HEK293T (cell line): ENCODE results near the gene CDCA8.

Source experiments
- CTCF ChIA-PET: fragments of 350-600 bp; formaldehyde crosslinking; extraction: SDS; loops from one replicate; lab custom pipeline; 2021; ENCODE audit warnings: antibody characterized with exemption, inconsistent platforms; lab: Yijun Ruan, JAX
- POLR2A ChIA-PET: fragments of 350-600 bp; formaldehyde crosslinking; extraction: SDS; loops from one replicate; lab custom pipeline; 2020; ENCODE audit warnings: antibody characterized with exemption, inconsistent platforms; lab: Yijun Ruan, JAX
- DNase-seq: peaks from one replicate; pipeline ENCODE4 v3.0.0; 2012; ENCODE audit warnings: mixed read lengths; ENCODE audit errors: extremely low spot score
- ARNT ChIP-seq: fragments of 450-650 bp; IDR thresholded peaks from 2 replicates; pipeline ENCODE4 v1.6.1; 2017; ENCODE audit warnings: mild to moderate bottlenecking
- BHLHE40 ChIP-seq: fragments of 450-650 bp; IDR thresholded peaks from 2 replicates; pipeline ENCODE4 v1.6.1; 2016; ENCODE audit warnings: mild to moderate bottlenecking, moderate library complexity, borderline replicate concordance
- CTBP1 ChIP-seq: fragments of 450-650 bp; IDR thresholded peaks from 2 replicates; pipeline ENCODE4 v1.6.1; 2016; ENCODE audit warnings: borderline replicate concordance
- ELF4 ChIP-seq: fragments of 450-650 bp; IDR thresholded peaks from 2 replicates; pipeline ENCODE4 v1.6.1; 2017; ENCODE audit warnings: antibody characterized with exemption
- FOXA1 ChIP-seq: fragments of 450-650 bp; IDR thresholded peaks from 2 replicates; pipeline ENCODE4 v1.6.1; 2016; ENCODE audit warnings: mild to moderate bottlenecking
- FOXK2 ChIP-seq: fragments of 450-650 bp; IDR thresholded peaks from 2 replicates; pipeline ENCODE4 v1.6.1; 2016; ENCODE audit warnings: mild to moderate bottlenecking
- FOXM1 ChIP-seq: fragments of 450-650 bp; IDR thresholded peaks from 2 replicates; pipeline ENCODE4 v1.6.1; 2017; ENCODE audit warnings: mild to moderate bottlenecking, borderline replicate concordance
- HDGF ChIP-seq: fragments of 450-650 bp; IDR thresholded peaks from 2 replicates; pipeline ENCODE4 v1.6.1; 2017; ENCODE audit warnings: antibody characterized with exemption, borderline replicate concordance
- L3MBTL2 ChIP-seq: fragments of 450-650 bp; conservative IDR thresholded peaks from 2 replicates; pipeline ENCODE4 v1.6.1; 2016; ENCODE audit warnings: mild to moderate bottlenecking
- LEF1 ChIP-seq: fragments of 450-650 bp; IDR thresholded peaks from 2 replicates; pipeline ENCODE4 v1.6.1; 2017; ENCODE audit warnings: mild to moderate bottlenecking, borderline replicate concordance
- NFRKB ChIP-seq: fragments of 450-650 bp; IDR thresholded peaks from 2 replicates; pipeline ENCODE4 v1.6.1; 2016; ENCODE audit warnings: mild to moderate bottlenecking, moderate library complexity
- SP1 ChIP-seq: fragments of 450-650 bp; IDR thresholded peaks from 2 replicates; pipeline ENCODE4 v1.6.1; 2017
- SUZ12 ChIP-seq: fragments of 450-650 bp; IDR thresholded peaks from 2 replicates; pipeline ENCODE4 v1.6.1; 2016; ENCODE audit warnings: mild to moderate bottlenecking
- TARDBP ChIP-seq: fragments of 450-650 bp; IDR thresholded peaks from 2 replicates; pipeline ENCODE4 v1.6.1; 2016
- ZNF384 ChIP-seq: fragments of 450-650 bp; IDR thresholded peaks from 2 replicates; pipeline ENCODE4 v1.6.1; 2016
- TF ChIP-seq, protein P1 (sequence below): fragments of 450-650 bp; IDR thresholded peaks from 2 replicates; pipeline ENCODE4 v1.6.1; 2016

CDCA8 gene

DNA sequence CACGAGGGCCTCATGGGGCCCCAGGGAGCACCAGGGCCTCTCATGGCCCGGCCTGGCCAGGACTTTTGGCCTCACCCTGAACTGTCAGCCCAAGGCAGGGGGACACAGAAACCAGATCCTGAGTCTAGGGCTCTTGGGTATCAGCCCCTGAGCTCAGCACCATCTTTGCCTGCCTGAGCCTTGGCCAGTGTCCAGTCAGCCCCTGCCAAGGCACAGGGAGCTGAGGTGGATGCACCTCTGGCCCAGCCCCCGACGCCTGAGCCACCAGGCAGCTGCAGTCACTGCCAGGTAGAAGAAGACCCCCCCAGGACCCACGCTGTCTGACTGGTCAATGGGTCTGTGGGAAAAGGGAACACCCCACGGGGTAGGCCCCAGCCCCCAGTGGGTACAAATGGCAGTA, 25.3 kb downstream of the CDCA8 start:
- TF ChIP-seq, protein P1, sequence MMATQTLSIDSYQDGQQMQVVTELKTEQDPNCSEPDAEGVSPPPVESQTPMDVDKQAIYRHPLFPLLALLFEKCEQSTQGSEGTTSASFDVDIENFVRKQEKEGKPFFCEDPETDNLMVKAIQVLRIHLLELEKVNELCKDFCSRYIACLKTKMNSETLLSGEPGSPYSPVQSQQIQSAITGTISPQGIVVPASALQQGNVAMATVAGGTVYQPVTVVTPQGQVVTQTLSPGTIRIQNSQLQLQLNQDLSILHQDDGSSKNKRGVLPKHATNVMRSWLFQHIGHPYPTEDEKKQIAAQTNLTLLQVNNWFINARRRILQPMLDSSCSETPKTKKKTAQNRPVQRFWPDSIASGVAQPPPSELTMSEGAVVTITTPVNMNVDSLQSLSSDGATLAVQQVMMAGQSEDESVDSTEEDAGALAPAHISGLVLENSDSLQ, result no peak
- ChIA-PET POLR2A (no interaction called here), CTCF (no interaction called here)
- no peak for DNase-seq

DNA sequence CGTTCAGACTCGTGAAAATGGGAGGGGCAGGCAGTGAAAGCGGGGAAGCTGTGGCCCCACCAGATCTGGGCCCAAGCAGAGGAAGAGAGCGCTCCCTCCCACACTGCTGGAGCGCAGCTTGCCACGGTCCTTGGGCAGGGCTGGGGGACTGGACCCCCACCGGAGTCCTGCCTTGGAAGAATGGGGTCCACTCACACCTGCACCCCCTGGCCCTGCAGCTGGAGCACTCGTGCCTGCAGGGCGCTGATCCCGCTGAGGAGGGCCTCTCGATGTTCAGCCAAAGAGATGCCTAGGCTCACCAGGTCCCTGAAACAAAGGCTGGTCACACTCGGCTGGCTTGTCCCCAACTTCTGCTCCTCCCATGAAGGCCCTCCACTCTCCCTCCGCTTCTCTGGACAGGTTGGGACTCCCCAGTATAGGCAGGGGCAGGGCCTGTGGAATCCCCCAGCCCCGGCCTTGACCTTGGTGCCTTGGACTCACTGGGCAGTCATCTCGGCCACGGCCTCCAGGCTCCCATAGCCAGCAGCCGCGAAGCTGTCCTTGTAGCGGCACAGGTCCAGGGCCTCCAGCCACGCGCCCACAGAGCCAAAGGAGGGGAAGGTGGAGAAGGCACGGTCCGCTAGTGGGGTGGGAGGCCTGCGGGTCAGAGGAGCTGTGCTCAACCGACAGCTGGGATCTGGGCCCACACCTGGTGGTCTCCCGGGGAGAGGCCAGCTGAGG, 26.0 kb downstream of the CDCA8 start:
- CTCF ChIA-PET, result no interaction called here
- POLR2A ChIA-PET, result interaction anchor here (0.5 kb wide), 1 partner anchor 170 kb away, joined by 3 read pairs; no protein-coding TSS in a partner anchor

DNA sequence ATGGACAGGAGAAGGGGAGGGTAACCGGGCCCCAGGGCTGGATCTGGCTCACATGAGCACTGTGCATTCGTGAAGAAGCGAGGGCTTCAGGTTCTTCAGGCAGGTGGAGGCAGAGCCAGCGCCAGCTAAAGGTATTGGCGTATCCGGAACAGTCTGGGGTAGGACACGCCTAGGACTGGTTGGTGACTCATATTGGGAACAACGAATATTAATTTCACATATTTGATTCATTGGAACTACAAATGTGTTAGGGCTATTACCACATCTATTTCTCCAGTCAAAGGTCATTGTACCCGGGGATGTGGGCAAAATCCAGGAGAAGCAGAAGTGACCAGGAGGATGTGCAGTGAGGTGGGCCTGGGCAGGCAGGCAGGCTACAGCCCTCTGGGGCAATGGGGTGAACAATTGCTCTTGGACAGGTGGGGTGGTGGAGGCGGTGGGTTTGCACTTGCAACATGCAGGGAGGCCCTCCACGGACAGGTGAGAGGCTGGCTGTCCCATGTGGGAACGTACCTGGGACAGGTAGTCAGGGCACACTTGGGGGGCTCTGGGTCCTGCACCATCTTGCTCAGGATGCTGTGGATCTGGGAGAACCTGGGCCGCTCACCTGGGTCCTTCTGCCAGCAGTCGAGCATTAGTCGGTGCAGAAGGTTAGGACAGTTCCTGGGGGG, 26.7 kb downstream of the CDCA8 start:
- CTCF ChIA-PET, result no interaction called here
- POLR2A ChIA-PET, result no interaction called here
- no peak for DNase-seq
- no peak for TF ChIP-seq FOXK2
- TF ChIP-seq CTBP1, result no peak
- no peak for TF ChIP-seq FOXM1
- TF ChIP-seq ELF4, result no peak
- no peak for TF ChIP-seq HDGF
- no peak for TF ChIP-seq NFRKB

More for the DNA sequence above, 26.0 kb downstream of the CDCA8 start:
- TF ChIP-seq FOXM1 (no peak), ELF4 (no peak), L3MBTL2 (no peak), LEF1 (no peak), NFRKB (no peak), BHLHE40 (no peak), CTBP1 (no peak), ARNT (no peak), SP1 (no peak), SUZ12 (no peak), ZNF384 (no peak), FOXA1 (no peak), TARDBP (no peak), HDGF (no peak), FOXK2 (no peak)
- TF ChIP-seq, protein P1, result no peak
- no peak for DNase-seq

DNA sequence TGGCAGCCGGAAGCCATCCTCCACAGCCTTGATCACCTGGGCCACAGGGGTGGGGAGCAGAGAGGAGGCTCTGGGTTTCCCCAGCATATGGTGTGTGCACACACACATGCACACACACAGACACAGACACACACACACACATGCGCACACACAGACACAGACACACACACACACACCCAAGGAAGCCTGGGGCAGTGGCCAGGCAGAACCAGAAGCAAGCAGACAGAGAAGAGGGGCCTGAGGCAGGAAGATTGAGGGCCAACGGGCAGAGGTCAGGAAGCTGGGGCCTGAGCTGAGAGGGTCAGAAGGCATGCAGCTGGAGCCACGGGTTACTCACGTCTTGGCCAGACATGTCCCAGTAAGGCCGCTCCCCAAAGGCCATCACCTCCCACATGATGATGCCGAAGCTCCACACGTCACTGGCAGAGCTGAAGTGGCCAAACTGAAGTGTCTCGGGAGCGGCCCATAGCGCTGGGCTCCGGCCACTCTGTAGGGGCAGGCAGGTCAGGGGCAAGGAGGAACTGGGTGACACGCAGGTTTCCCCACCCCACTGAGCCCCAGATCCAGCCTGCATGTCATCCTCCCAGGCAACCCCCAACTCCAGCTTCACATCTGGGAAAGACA, 27.4 kb downstream of the CDCA8 start:
- POLR2A ChIA-PET, result interaction anchor here (0.6 kb wide), 1 partner anchor 29 kb away, joined by 3 read pairs; a partner anchor contains a TSS

DNA sequence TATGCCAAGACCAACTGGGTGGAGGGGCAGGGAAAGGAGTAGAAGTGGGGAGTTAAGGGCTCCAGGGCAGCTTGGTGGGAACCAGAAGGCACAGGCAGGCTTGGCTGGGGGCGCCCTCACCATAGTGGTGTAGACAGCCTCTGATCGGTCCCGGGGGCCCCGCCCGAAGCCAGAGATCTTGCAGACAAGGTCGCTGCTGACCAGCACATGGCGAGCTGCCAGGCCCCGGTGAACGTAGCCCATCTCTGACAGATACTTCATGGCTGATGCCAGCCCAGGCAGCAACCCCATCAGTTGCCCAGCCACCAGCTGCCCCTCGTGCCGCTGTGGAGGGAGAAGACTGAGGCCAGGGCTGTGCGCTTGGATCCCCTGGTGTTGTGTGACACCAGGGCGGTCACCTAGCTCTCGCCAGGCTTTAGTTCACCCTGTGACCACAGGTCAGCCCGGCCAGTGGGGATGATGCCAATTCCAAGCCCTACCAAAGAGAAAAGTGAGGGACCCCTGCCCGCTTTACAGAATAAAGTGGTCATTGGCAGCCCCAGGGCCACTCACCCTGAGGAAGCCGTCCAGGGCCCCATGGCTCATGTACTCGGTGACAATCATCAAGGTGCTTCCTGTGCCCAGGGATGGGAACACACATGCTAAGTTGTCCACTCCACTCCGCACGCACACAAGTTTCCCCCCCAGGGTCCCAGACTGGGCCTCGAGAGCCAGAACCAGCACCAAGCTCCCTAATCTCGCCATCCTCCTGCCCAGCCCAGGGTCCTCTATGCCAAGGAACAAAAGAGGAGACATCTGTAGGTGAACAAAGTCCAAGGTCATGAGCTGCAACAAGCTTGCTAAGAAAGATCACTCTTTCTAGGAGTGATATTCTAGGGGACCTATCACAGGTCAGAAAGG, 28.2 kb downstream of the CDCA8 start:
- ChIA-PET CTCF (no interaction called here), POLR2A (interaction anchor here (0.6 kb wide), 1 partner anchor 30 kb away, joined by 3 read pairs; a partner anchor contains a TSS)
- DNase-seq, result no peak
- TF ChIP-seq FOXK2, result no peak
- no peak for TF ChIP-seq TARDBP

More for the DNA sequence above, 27.4 kb downstream of the CDCA8 start:
- no peak for DNase-seq
- TF ChIP-seq ARNT (no peak), FOXA1 (no peak), L3MBTL2 (no peak)
- CTCF ChIA-PET, result no interaction called here

DNA sequence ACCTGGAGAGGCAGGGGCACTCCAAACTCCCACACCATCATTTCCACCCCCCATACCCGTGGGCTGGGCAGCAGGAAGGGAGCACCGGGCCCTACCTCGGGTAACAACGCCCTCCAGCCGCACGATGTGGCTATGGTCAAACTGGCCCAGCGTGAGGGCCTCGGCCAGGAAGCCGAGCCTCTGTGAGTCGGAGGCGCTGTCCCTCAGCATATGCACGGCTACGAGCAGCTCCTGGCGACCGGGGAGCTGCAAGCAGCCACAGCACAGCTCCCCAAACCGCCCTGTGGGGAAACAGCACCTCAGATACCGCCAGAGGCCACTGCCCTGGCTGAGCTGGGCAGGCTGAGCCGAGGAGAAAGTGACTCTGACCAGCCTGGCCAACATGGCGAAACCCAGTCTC, 29.2 kb downstream of the CDCA8 start:
- TF ChIP-seq, protein P1, result no peak
- no peak for TF ChIP-seq SP1
- no peak for TF ChIP-seq HDGF
- no peak for TF ChIP-seq FOXA1
- TF ChIP-seq CTBP1, result no peak
- CTCF ChIA-PET, result no interaction called here
- POLR2A ChIA-PET, result no interaction called here
- DNase-seq, result no peak
